GM04504 (cell line): ENCODE data around the gene NCK1.

Experiments used
- DNase-seq: peaks from one replicate; pipeline ENCODE4 v3.0.0-alpha.2; 2012; ENCODE audit warnings: low read depth

NCK1 gene

GRCh38 chr3:136908297-136908696 is 46.3 kb downstream of the NCK1 start:
- DNase-seq: no peak

GRCh38 chr3:136909187-136909586 is 47.2 kb downstream of the NCK1 start:
- no peak for DNase-seq

GRCh38 chr3:136910697-136911096 is 48.7 kb downstream of the NCK1 start:
- DNase-seq: no peak

GRCh38 chr3:136913168-136913567 is 51.2 kb downstream of the NCK1 start:
- DNase-seq: no peak

- no peak for DNase-seq
Measured at GRCh38 chr3:136914739-136915138, 52.7 kb downstream of the NCK1 start.

- DNase-seq: no peak
Measured at GRCh38 chr3:136916223-136916622, 54.2 kb downstream of the NCK1 start.

- DNase-seq: no peak
Measured at GRCh38 chr3:136919799-136920580, 58.0 kb downstream of the NCK1 start.

GRCh38 chr3:136920904-136921611 is 59.0 kb downstream of the NCK1 start:
- DNase-seq: no peak

- DNase-seq: no peak
Measured at GRCh38 chr3:136925425-136926190, 63.6 kb downstream of the NCK1 start.

GRCh38 chr3:136928240-136928639 is 66.2 kb downstream of the NCK1 start:
- no peak for DNase-seq

GRCh38 chr3:136929977-136930670 is 68.1 kb downstream of the NCK1 start:
- DNase-seq: no peak

GRCh38 chr3:136931606-136932005 is 69.6 kb downstream of the NCK1 start:
- DNase-seq: no peak

- DNase-seq: no peak
Measured at GRCh38 chr3:136932523-136932922, 70.5 kb downstream of the NCK1 start.

GRCh38 chr3:136932978-136933772 is 71.2 kb downstream of the NCK1 start:
- no peak for DNase-seq

- no peak for DNase-seq
Measured at GRCh38 chr3:136937175-136937574, 75.2 kb downstream of the NCK1 start.

- no peak for DNase-seq
Measured at GRCh38 chr3:136937851-136938250, 75.8 kb downstream of the NCK1 start.

- no peak for DNase-seq
Measured at GRCh38 chr3:136938334-136938733, 76.3 kb downstream of the NCK1 start.

- no peak for DNase-seq
Measured at GRCh38 chr3:136939489-136939888, 77.5 kb downstream of the NCK1 start.

- no peak for DNase-seq
Measured at GRCh38 chr3:136942803-136943202, 80.8 kb downstream of the NCK1 start.

- DNase-seq: no peak
Measured at GRCh38 chr3:136943436-136943835, 81.4 kb downstream of the NCK1 start.

- no peak for DNase-seq
Measured at GRCh38 chr3:136946978-136947377, 85.0 kb downstream of the NCK1 start.
